H9 (cell line): ENCODE data around the gene CCDC30. TPM values are rescaled to one million over a fixed set of nuclear protein-coding genes. Genes with fewer than 3 reads are reported as not detected.

Experiments
- DNase-seq: peaks from one replicate; pipeline ENCODE4 v3.0.0-alpha.2; 2017
- H2AFZ ChIP-seq: one replicate; pipeline ENCODE4 v1.6.1; 2013; ENCODE audit warnings: mild to moderate bottlenecking, low read length, control low read depth, moderate library complexity
- H2AK5ac ChIP-seq: 2 replicates; pipeline ENCODE4 v1.6.1; 2013; ENCODE audit warnings: low read length, control low read depth, mixed read lengths; ENCODE audit not compliant: insufficient read length
- H2BK120ac ChIP-seq: one replicate; pipeline ENCODE4 v1.6.1; 2013; ENCODE audit warnings: low read depth, mild to moderate bottlenecking, low read length, control low read depth, inconsistent platforms; ENCODE audit not compliant: poor library complexity, severe bottlenecking
- H2BK12ac ChIP-seq: 2 replicates; pipeline ENCODE4 v1.6.1; 2013; ENCODE audit warnings: low read length, control low read depth, mixed read lengths, low read depth; ENCODE audit not compliant: insufficient read length
- H2BK15ac ChIP-seq: 2 replicates; pipeline ENCODE4 v1.6.1; 2013; ENCODE audit warnings: low read depth, low read length, control low read depth
- H2BK20ac ChIP-seq: one replicate; pipeline ENCODE4 v1.6.1; 2013; ENCODE audit warnings: low read depth, mild to moderate bottlenecking, low read length, control low read depth, inconsistent platforms; ENCODE audit not compliant: poor library complexity, severe bottlenecking
- H2BK5ac ChIP-seq: 2 replicates; pipeline ENCODE4 v1.6.1; 2013; ENCODE audit warnings: low read length, control low read depth, mixed read lengths; ENCODE audit not compliant: insufficient read length
- H3K14ac ChIP-seq: 2 replicates; pipeline ENCODE4 v1.6.1; 2013; ENCODE audit warnings: low read length, control low read depth; ENCODE audit not compliant: insufficient read depth
- H3K18ac ChIP-seq: 2 replicates; pipeline ENCODE4 v1.6.1; 2013; ENCODE audit warnings: low read depth, mild to moderate bottlenecking, mixed read lengths, low read length, control low read depth; ENCODE audit not compliant: insufficient read length
- H3K23ac ChIP-seq: 2 replicates; pipeline ENCODE4 v1.6.1; 2013; ENCODE audit warnings: low read length, control low read depth, mixed read lengths, low read depth; ENCODE audit not compliant: insufficient read length
- H3K23me2 ChIP-seq: 2 replicates; pipeline ENCODE4 v1.6.1; 2013; ENCODE audit warnings: low read depth, mild to moderate bottlenecking, mixed read lengths, low read length, control low read depth; ENCODE audit not compliant: insufficient read length, poor library complexity, severe bottlenecking
- H3K27ac ChIP-seq: 2 replicates; pipeline ENCODE4 v1.5.1; 2013; ENCODE audit warnings: low read length, control low read depth, mixed read lengths, low read depth; ENCODE audit not compliant: insufficient read length
- H3K27me3 ChIP-seq: 2 replicates; pipeline ENCODE4 v1.6.1; 2013; ENCODE audit warnings: low read length, control low read depth, inconsistent platforms; ENCODE audit not compliant: insufficient read depth
- H3K4ac ChIP-seq: 2 replicates; pipeline ENCODE4 v1.6.1; 2013; ENCODE audit warnings: low read depth, mild to moderate bottlenecking, control low read depth, inconsistent platforms, low read length, moderate library complexity
- H3K4me1 ChIP-seq: 2 replicates; pipeline ENCODE4 v1.6.1; 2013; ENCODE audit warnings: low read length, control low read depth, inconsistent platforms; ENCODE audit not compliant: insufficient read depth
- H3K4me2 ChIP-seq: 2 replicates; pipeline ENCODE4 v1.6.1; 2013; ENCODE audit warnings: low read length, control low read depth, mixed read lengths; ENCODE audit not compliant: insufficient read length, insufficient read depth
- H3K56ac ChIP-seq: 2 replicates; pipeline ENCODE4 v1.6.1; 2013; ENCODE audit warnings: low read depth, mild to moderate bottlenecking, mixed read lengths, low read length, control low read depth; ENCODE audit not compliant: insufficient read length
- H3K79me1 ChIP-seq: 2 replicates; pipeline ENCODE4 v1.6.1; 2013; ENCODE audit warnings: low read depth, mild to moderate bottlenecking, moderate library complexity, low read length, control low read depth, inconsistent platforms; ENCODE audit not compliant: insufficient read depth, poor library complexity, severe bottlenecking
- H3K79me2 ChIP-seq: 2 replicates; pipeline ENCODE4 v1.6.1; 2013; ENCODE audit warnings: low read length, control low read depth, inconsistent platforms; ENCODE audit not compliant: insufficient read depth
- H3K9ac ChIP-seq: 2 replicates; pipeline ENCODE4 v1.6.1; 2013; ENCODE audit warnings: low read length, control low read depth, mixed read lengths; ENCODE audit not compliant: insufficient read length; ENCODE audit errors: extremely low read depth
- H3K9me3 ChIP-seq: one replicate; pipeline ENCODE4 v1.6.1; 2013; ENCODE audit warnings: low read depth, low read length, inconsistent platforms; ENCODE audit not compliant: control insufficient read depth
- H3T11ph ChIP-seq: one replicate; pipeline ENCODE4 v1.6.1; 2013; ENCODE audit warnings: mild to moderate bottlenecking, low read length, control low read depth, inconsistent platforms
- H4K20me1 ChIP-seq: one replicate; pipeline ENCODE4 v1.6.1; 2013; ENCODE audit not compliant: control insufficient read depth, insufficient read length, insufficient read depth
- H4K5ac ChIP-seq: 2 replicates; pipeline ENCODE4 v1.6.1; 2013; ENCODE audit warnings: low read depth, mild to moderate bottlenecking, mixed read lengths, low read length, control low read depth; ENCODE audit not compliant: insufficient read length
- H4K8ac ChIP-seq: replicated peaks from 2 replicates; pipeline ENCODE4 v1.6.1; 2013; ENCODE audit warnings: low read length, control low read depth, mixed read lengths, low read depth; ENCODE audit not compliant: insufficient read length
- H4K91ac ChIP-seq: 2 replicates; pipeline ENCODE4 v1.6.1; 2013; ENCODE audit warnings: low read depth, mild to moderate bottlenecking, moderate library complexity, mixed read lengths, low read length, control low read depth; ENCODE audit not compliant: insufficient read length
- H3K27ac Mint-ChIP-seq, 3 experiments: 2 replicates in 2 of 3; 3 replicates in 1 of 3; pipeline ENCODE4 v1.8.0; 2020 to 2021; ENCODE audit warnings: mixed read lengths in 3 of 3, mild to moderate bottlenecking in 1 of 3, moderate library complexity in 1 of 3
- H3K27me3 Mint-ChIP-seq: 2 replicates; pipeline ENCODE4 v1.8.0; 2021; ENCODE audit warnings: low read depth, mild to moderate bottlenecking, moderate library complexity, mixed read lengths
- H3K36me3 Mint-ChIP-seq, 3 experiments: 2 replicates in 2 of 3; 3 replicates in 1 of 3; pipeline ENCODE4 v1.8.0; 2020 to 2021; ENCODE audit warnings: low read depth in 3 of 3, mixed read lengths in 3 of 3; ENCODE audit not compliant: insufficient read depth in 1 of 3
- H3K4me1 Mint-ChIP-seq, 2 experiments: 2 replicates each; pipeline ENCODE4 v1.8.0; 2020; ENCODE audit warnings: mixed read lengths in 2 of 2
- H3K4me3 Mint-ChIP-seq, 2 experiments: 2 replicates in 1 of 2; 3 replicates in 1 of 2; pipeline ENCODE4 v1.8.0; 2020 to 2021; ENCODE audit warnings: mild to moderate bottlenecking in 2 of 2, mixed read lengths in 2 of 2, moderate library complexity in 1 of 2
- H3K9me3 Mint-ChIP-seq, 2 experiments: 2 replicates in 1 of 2; 3 replicates in 1 of 2; pipeline ENCODE4 v1.8.0; 2020; ENCODE audit warnings: mild to moderate bottlenecking in 2 of 2, mixed read lengths in 2 of 2, moderate library complexity in 1 of 2
- WGBS: extraction: QIAGEN DNeasy Blood & Tissue Kit; methylation state at CpG from one replicate; pipeline ENCODE4 v1.1.7; 2013; ENCODE audit warnings: missing lambda C conversion rate, low lambda C conversion rate, mixed read lengths; ENCODE audit not compliant: insufficient read length; ENCODE audit errors: extremely low coverage; 5-methylcytosine and 5-hydroxymethylcytosine counted together
- total RNA-seq: library from RNA; stranded (reverse); gene quantifications from 2 replicates; pipeline ENCODE4 v1.2.1, GENCODE V29; 2021
- TF ChIP-seq, protein P1 (sequence below): fragments of 200-600 bp; sonication (generic); conservative IDR thresholded peaks from 3 replicates; pipeline ENCODE4 v1.8.0; 2021; ENCODE audit warnings: antibody characterized with exemption, mild to moderate bottlenecking

The CCDC30 gene
- total RNA-seq, 1 experiment from 2014 or later, result 1.8 TPM

DNA sequence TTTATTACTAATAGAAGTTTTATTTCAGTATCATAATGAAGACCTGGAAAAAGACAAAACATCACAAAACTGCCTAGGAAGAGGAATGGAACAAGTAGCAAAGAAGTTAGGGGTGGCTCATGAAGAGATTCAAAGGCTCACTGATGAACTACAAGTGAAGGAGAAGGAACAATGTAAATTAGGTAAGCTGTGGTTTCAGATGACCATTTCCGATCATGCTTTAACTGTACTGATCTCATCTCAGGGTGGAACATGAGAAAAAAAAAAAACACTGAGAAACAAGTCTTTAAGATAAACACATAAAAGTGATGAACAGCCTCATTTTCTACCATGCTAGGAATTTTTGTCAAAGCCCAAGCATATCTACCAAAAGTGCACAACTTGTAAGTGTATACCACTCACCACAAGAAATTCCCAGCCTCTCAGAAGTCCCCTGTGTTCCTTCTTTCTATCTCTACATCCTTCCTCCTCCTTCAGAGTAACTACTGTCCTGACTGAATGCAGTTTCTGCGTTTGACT lies 19.6 kb downstream of the CCDC30 start:
- no peaks in the 10 kb centered on the region for H3K79me1 ChIP-seq
- no peak overlapping the region for H2BK5ac ChIP-seq
- peaks cover 5% of the 10 kb centered on the region for H3K27me3 Mint-ChIP-seq
- H3K23ac ChIP-seq, result no peak overlapping the region
- H2AFZ ChIP-seq, result no peak overlapping the region
- H3K4ac ChIP-seq, result no peak overlapping the region
- no peak overlapping the region for H3K14ac ChIP-seq
- no peak for DNase-seq
- H3K4me1 Mint-ChIP-seq, result peaks cover 3 to 4% of the 10 kb centered on the region in 2 experiments
- no peak overlapping the region for H3K27ac ChIP-seq
- no peaks in the 10 kb centered on the region for H3K9me3 Mint-ChIP-seq
- no peak overlapping the region for H3K4me3 Mint-ChIP-seq
- H3T11ph ChIP-seq, result no peak overlapping the region
- H3K4me2 ChIP-seq, result no peak overlapping the region
- no peaks in the 10 kb centered on the region for H3K9me3 ChIP-seq
- H4K5ac ChIP-seq, result no peak overlapping the region
- peaks cover 2% of the 10 kb centered on the region for H3K23me2 ChIP-seq
- H2BK15ac ChIP-seq, result no peak overlapping the region
- H3K9ac ChIP-seq, result no peak overlapping the region
- whole genome bisulfite sequencing, result no CpG with 5 or more reads among the region's 2 CpGs
- no peak overlapping the region for H2AK5ac ChIP-seq
- H2BK20ac ChIP-seq, result no peak overlapping the region
- no peaks in the 10 kb centered on the region for H3K79me2 ChIP-seq
- no peaks in the 10 kb centered on the region for H4K20me1 ChIP-seq
- H4K91ac ChIP-seq, result no peak overlapping the region
- H3K36me3 Mint-ChIP-seq, result no peaks in the 10 kb centered on the region
- no peak overlapping the region for H4K8ac ChIP-seq
- no peak overlapping the region for H2BK120ac ChIP-seq
- H3K56ac ChIP-seq, result no peak overlapping the region
- no peak overlapping the region for H2BK12ac ChIP-seq
- H3K27me3 ChIP-seq, result no peaks in the 10 kb centered on the region
- TF ChIP-seq, protein P1, sequence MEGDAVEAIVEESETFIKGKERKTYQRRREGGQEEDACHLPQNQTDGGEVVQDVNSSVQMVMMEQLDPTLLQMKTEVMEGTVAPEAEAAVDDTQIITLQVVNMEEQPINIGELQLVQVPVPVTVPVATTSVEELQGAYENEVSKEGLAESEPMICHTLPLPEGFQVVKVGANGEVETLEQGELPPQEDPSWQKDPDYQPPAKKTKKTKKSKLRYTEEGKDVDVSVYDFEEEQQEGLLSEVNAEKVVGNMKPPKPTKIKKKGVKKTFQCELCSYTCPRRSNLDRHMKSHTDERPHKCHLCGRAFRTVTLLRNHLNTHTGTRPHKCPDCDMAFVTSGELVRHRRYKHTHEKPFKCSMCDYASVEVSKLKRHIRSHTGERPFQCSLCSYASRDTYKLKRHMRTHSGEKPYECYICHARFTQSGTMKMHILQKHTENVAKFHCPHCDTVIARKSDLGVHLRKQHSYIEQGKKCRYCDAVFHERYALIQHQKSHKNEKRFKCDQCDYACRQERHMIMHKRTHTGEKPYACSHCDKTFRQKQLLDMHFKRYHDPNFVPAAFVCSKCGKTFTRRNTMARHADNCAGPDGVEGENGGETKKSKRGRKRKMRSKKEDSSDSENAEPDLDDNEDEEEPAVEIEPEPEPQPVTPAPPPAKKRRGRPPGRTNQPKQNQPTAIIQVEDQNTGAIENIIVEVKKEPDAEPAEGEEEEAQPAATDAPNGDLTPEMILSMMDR, result no peak
- no peaks in the 10 kb centered on the region for H3K4me1 ChIP-seq
- H3K27ac Mint-ChIP-seq, result no peak overlapping the region
- no peak overlapping the region for H3K18ac ChIP-seq
